Esophagus muscularis mucosa (tissue), 3 donors: ENCODE data around the gene PLEKHM2.

Experiments
- POLR2A ChIP-seq: fragments of 450-650 bp; IDR thresholded peaks from one replicate; pipeline ENCODE4 v1.6.1; 2017; ENCODE audit warnings: antibody characterized with exemption, moderate library complexity, mild to moderate bottlenecking, low read depth
- POLR2AphosphoS5 ChIP-seq, 2 donors: sonication (generic); formaldehyde crosslinking; IDR thresholded peaks; one replicate each; pipeline ENCODE4 v1.6.1; 2017; ENCODE audit warnings: antibody characterized with exemption in 2 of 2
- TF ChIP-seq, protein P1 (sequence below), 3 experiments: fragments of 200-600 bp in 2 of 3; fragments of 450-650 bp in 1 of 3; sonication (generic) in 2 of 3; IDR thresholded peaks; one replicate each; pipeline ENCODE4 v1.5.1; 2017 to 2019; ENCODE audit warnings: antibody characterized with exemption in 3 of 3, mild to moderate bottlenecking in 2 of 3, moderate library complexity in 1 of 3

- TF ChIP-seq, protein P1, sequence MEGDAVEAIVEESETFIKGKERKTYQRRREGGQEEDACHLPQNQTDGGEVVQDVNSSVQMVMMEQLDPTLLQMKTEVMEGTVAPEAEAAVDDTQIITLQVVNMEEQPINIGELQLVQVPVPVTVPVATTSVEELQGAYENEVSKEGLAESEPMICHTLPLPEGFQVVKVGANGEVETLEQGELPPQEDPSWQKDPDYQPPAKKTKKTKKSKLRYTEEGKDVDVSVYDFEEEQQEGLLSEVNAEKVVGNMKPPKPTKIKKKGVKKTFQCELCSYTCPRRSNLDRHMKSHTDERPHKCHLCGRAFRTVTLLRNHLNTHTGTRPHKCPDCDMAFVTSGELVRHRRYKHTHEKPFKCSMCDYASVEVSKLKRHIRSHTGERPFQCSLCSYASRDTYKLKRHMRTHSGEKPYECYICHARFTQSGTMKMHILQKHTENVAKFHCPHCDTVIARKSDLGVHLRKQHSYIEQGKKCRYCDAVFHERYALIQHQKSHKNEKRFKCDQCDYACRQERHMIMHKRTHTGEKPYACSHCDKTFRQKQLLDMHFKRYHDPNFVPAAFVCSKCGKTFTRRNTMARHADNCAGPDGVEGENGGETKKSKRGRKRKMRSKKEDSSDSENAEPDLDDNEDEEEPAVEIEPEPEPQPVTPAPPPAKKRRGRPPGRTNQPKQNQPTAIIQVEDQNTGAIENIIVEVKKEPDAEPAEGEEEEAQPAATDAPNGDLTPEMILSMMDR (IDR thresholded peaks at IDR 0.05), result peak in 1 of 3 experiments; percentile 27
- TF ChIP-seq POLR2AphosphoS5 (IDR thresholded peaks at IDR 0.05) (peak in 1 of 2 donors; percentile 13), POLR2A (no peak)
Observed at GRCh38 chr1:15684468-15685291, 560 bp downstream of the PLEKHM2 start.
